ENCODE measurements around the gene PTGR3.

DNA sequence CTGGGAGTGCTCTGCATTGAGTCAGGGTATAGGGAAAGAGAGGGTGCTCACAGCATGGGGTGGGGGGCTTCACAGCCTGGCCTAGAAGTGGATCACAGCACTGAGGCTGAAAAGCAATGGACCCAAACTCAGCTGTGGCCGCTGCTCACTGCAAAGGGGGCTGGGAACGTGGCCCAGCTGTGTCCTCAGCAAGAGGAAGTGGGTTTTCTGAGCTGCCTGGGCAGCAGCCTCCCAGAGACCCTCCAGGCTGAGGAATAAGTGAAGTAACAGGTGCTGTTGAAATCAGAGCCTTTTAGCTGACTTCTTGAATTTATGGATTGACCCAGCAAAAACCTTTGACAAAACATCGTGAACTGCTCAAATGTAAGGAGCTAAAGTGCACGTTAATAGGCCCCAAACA lies 35.2 kb downstream of the PTGR3 start:
- TF ChIP-seq, protein P1, sequence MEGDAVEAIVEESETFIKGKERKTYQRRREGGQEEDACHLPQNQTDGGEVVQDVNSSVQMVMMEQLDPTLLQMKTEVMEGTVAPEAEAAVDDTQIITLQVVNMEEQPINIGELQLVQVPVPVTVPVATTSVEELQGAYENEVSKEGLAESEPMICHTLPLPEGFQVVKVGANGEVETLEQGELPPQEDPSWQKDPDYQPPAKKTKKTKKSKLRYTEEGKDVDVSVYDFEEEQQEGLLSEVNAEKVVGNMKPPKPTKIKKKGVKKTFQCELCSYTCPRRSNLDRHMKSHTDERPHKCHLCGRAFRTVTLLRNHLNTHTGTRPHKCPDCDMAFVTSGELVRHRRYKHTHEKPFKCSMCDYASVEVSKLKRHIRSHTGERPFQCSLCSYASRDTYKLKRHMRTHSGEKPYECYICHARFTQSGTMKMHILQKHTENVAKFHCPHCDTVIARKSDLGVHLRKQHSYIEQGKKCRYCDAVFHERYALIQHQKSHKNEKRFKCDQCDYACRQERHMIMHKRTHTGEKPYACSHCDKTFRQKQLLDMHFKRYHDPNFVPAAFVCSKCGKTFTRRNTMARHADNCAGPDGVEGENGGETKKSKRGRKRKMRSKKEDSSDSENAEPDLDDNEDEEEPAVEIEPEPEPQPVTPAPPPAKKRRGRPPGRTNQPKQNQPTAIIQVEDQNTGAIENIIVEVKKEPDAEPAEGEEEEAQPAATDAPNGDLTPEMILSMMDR (IDR thresholded peaks at IDR 0.05) = no peak
- TF ChIP-seq POLR2A (IDR thresholded peaks at IDR 0.05) = no peak
